ENCODE results near the gene CNGA2.

DNA sequence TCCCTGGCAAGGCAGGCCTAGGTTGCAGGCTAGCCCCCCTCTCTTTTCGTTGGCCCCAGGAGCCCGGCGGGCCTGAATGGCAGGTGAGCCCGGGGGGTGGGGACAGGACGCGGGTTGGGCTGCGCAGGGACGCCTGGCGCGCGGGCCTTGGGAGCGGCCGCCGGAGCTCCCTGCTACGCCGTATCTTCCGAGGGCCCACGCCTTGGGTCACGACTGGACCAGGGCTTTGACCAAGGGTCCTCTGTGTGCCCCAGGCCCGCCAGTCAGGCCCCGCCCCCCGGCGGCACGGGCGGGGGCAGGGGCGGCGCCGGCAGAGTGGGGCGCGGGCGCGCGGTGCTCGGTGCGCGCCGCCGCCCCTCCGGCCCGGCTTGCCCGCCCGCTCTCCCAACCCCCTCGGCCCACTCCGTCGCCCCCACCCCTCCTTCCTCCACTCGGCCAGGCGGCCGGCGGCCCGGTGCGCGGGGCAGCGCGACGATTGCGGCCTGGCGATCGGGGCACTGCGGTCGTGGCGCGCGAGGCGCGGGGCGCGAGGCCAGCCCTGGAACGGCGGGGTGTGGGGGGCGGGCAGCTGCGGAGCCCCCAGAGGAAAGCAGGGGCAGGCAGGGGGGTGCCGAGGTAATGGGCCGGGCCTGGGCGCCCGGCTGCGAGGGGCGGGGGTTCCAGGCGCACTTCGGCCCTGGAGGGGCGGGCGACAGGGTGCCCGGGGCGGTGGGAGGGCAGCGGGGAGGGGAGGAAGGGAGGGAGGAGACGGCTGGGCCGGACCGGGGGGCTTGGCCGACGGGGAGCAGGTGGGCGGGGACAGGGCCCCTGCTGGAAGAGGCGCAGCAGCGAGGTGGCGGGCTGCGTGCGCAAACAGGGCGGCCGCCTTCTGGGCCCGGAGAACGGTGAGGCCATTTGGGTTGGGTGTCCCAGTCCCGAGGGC, 39.6 kb upstream of the CNGA2 start, which contains the start of gene PRRG3:
- TF ChIP-seq, protein P1, sequence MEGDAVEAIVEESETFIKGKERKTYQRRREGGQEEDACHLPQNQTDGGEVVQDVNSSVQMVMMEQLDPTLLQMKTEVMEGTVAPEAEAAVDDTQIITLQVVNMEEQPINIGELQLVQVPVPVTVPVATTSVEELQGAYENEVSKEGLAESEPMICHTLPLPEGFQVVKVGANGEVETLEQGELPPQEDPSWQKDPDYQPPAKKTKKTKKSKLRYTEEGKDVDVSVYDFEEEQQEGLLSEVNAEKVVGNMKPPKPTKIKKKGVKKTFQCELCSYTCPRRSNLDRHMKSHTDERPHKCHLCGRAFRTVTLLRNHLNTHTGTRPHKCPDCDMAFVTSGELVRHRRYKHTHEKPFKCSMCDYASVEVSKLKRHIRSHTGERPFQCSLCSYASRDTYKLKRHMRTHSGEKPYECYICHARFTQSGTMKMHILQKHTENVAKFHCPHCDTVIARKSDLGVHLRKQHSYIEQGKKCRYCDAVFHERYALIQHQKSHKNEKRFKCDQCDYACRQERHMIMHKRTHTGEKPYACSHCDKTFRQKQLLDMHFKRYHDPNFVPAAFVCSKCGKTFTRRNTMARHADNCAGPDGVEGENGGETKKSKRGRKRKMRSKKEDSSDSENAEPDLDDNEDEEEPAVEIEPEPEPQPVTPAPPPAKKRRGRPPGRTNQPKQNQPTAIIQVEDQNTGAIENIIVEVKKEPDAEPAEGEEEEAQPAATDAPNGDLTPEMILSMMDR (IDR thresholded peaks at IDR 0.05) = no peak
- no peak for TF ChIP-seq POLR2AphosphoS5 (IDR thresholded peaks at IDR 0.05)

All from upper lobe of left lung (tissue), 4 donors.